ENCODE results near the gene UBE2F.
A peak's percentile ranks its signal among the peaks of the same experiment; 100 is the strongest.

UBE2F gene

DNA sequence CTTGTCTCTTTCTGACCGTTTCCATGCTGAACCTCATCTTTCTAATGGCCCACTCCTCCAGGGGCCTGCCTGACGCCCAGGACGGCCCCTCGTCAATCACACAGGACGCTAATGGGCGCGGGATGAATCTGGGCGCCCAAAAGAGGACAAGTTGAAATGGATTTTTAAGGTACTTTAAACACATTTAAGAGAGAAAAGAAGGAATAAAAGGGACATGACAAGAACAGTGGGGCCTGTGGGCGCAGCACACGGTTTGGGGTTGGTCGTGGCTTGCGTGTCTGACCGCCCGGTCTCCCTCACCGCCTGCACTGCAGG is 607 bp upstream of the UBE2F start:
- Histone ChIP-seq H4K5ac (ENCODE audit: low read length) (peak overlapping the region; percentile 39), H3K56ac (ENCODE audit: low read length) (peak overlapping the region; percentile 94), H3K4ac (ENCODE audit: low read depth, low read length) (no peak overlapping the region), H3K79me1 (ENCODE audit: low read length) (peaks cover 19% of the 10 kb centered on the region), H2BK15ac (replicated peaks; ENCODE audit: low read depth) (no peak overlapping the region), H3K27me3 (ENCODE audit: insufficient read depth, low read length, poor library complexity) (no peaks in the 10 kb centered on the region), H3K27ac (ENCODE audit: low read depth, low read length) (no peak overlapping the region), H2BK5ac (ENCODE audit: low read length) (no peak overlapping the region), H4K8ac (ENCODE audit: low read depth, low read length) (no peak overlapping the region), H3K79me2 (ENCODE audit: control insufficient read depth, insufficient read depth, low read length) (peaks cover 32% of the 10 kb centered on the region), H3K36me3 (ENCODE audit: control insufficient read depth, insufficient read depth, low read length) (no peaks in the 10 kb centered on the region), H2BK120ac (ENCODE audit: low read depth, low read length) (no peak overlapping the region), H3K18ac (ENCODE audit: low read length) (no peak overlapping the region), H3K9ac (ENCODE audit: low read length) (peak overlapping the region; percentile 89), H3K4me3 (ENCODE audit: low read length) (peak overlapping the region; percentile 73), H3K23ac (ENCODE audit: low read length) (peak overlapping the region; percentile 66), H3K4me1 (ENCODE audit: control insufficient read depth, low read depth, low read length) (peaks cover 4% of the 10 kb centered on the region), H3K4me2 (ENCODE audit: low read length) (peak overlapping the region; percentile 95), H2AK5ac (ENCODE audit: low read length) (no peak overlapping the region)
- DNase-seq = no peak
- no CpG with 5 or more reads among the region's 15 CpGs for WGBS (ENCODE audit: extremely low coverage, insufficient coverage, low lambda C conversion rate)

DNA sequence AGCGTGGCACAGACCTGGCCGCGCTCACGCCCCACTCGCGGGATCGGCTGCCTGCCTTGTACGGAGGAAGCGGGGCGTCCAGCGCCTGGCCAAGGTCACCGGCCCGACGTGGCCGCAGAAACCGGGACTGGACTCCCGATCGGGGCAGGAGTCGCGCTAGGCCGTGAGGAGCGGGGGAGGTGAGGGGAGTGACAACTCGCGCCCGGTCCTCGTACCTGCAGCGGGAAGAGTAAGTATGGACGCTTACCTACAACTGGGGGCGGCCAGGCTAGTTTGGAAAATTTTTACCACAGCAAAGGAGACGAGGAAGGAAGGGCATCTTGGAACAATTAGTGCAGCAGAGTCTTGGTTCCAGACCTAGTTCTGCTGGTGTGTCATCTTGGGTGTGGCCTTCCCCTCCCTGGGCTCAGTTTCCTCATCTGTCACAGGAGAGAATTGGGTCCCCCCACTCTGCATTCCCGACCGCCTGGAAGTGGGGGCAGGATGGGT is 693 bp downstream of the UBE2F start:
- peaks cover 21% of the 10 kb centered on the region for H3K79me1 ChIP-seq (ENCODE audit: low read length)
- H3K4ac ChIP-seq (ENCODE audit: low read depth, low read length) = peak overlapping the region; percentile 66
- no peak overlapping the region for H2BK5ac ChIP-seq (ENCODE audit: low read length)
- DNase-seq = no peak
- H3K18ac ChIP-seq (ENCODE audit: low read length) = peak overlapping the region; percentile 88
- peak overlapping the region; percentile 97 for H3K9ac ChIP-seq (ENCODE audit: low read length)
- H3K56ac ChIP-seq (ENCODE audit: low read length) = peak overlapping the region; percentile 95
- H2AK5ac ChIP-seq (ENCODE audit: low read length) = no peak overlapping the region
- peak overlapping the region; percentile 91 for H3K4me3 ChIP-seq (ENCODE audit: low read length)
- no peak overlapping the region for H2BK120ac ChIP-seq (ENCODE audit: low read depth, low read length)
- no peaks in the 10 kb centered on the region for H3K36me3 ChIP-seq (ENCODE audit: control insufficient read depth, insufficient read depth, low read length)
- H3K4me2 ChIP-seq (ENCODE audit: low read length) = peak overlapping the region; percentile 84
- peaks cover 37% of the 10 kb centered on the region for H3K79me2 ChIP-seq (ENCODE audit: control insufficient read depth, insufficient read depth, low read length)
- WGBS (ENCODE audit: extremely low coverage, insufficient coverage, low lambda C conversion rate) = no CpG with 5 or more reads among the region's 32 CpGs
- no peak overlapping the region for H4K5ac ChIP-seq (ENCODE audit: low read length)
- no peak overlapping the region for H2BK15ac ChIP-seq (replicated peaks; ENCODE audit: low read depth)
- no peak overlapping the region for H3K27ac ChIP-seq (ENCODE audit: low read depth, low read length)
- peaks cover 4% of the 10 kb centered on the region for H3K4me1 ChIP-seq (ENCODE audit: control insufficient read depth, low read depth, low read length)
- peak overlapping the region; percentile 68 for H4K8ac ChIP-seq (ENCODE audit: low read depth, low read length)
- no peak overlapping the region for H3K23ac ChIP-seq (ENCODE audit: low read length)
- H3K27me3 ChIP-seq (ENCODE audit: insufficient read depth, low read length, poor library complexity) = no peaks in the 10 kb centered on the region

DNA sequence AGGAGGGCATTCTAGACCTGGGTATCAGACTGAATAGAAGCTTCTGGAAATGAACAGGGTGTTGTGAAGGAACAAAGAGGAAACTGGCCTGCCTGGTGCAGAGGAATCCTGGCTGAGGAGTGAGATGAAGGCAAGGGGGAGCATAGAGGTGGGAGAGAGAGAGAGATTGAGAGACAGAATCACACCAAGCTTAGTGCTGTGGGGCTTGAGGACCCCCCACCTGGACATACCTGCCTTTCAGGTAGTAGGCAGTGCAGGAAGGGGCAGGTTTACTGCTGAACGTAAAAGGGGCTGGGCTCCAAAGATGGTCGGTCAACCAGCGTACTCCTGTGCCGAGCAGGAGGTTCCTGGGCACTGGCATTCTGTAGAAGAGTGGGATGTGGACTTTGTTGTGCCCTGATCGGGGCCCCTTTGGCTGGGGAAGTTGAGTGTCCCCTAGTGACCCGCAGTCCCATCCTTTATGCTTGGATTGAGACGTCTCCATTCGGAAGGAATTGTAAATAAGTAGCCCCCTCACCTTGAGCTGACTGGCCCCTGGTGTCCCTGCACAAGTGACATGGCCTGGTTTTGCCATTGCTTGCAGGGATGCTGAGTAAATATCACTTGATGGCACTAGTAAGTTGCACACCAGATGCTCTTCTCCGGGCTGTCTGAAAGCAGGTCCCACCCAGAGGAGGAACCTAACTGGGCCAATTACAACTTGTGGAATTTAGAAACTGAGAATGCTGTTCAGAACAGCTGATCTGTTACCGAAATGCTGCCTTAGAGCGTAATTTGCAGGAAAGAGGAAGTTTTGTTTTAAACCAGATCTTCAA is 1.4 kb downstream of the UBE2F start:
- H3K9ac ChIP-seq (ENCODE audit: low read length) = peak overlapping the region; percentile 97
- no peak overlapping the region for H2BK120ac ChIP-seq (ENCODE audit: low read depth, low read length)
- H2BK5ac ChIP-seq (ENCODE audit: low read length) = no peak overlapping the region
- no peak overlapping the region for H2AK5ac ChIP-seq (ENCODE audit: low read length)
- no peak overlapping the region for H3K27ac ChIP-seq (ENCODE audit: low read depth, low read length)
- no peak for DNase-seq
- H3K4me2 ChIP-seq (ENCODE audit: low read length) = peak overlapping the region; percentile 84
- peaks cover 37% of the 10 kb centered on the region for H3K79me2 ChIP-seq (ENCODE audit: control insufficient read depth, insufficient read depth, low read length)
- H3K4me3 ChIP-seq (ENCODE audit: low read length) = peak overlapping the region; percentile 91
- no peak overlapping the region for H2BK15ac ChIP-seq (replicated peaks; ENCODE audit: low read depth)
- H3K56ac ChIP-seq (ENCODE audit: low read length) = peak overlapping the region; percentile 95
- H3K18ac ChIP-seq (ENCODE audit: low read length) = no peak overlapping the region
- H3K36me3 ChIP-seq (ENCODE audit: control insufficient read depth, insufficient read depth, low read length) = no peaks in the 10 kb centered on the region
- H4K8ac ChIP-seq (ENCODE audit: low read depth, low read length) = no peak overlapping the region
- H4K5ac ChIP-seq (ENCODE audit: low read length) = no peak overlapping the region
- no peak overlapping the region for H3K4ac ChIP-seq (ENCODE audit: low read depth, low read length)
- H3K4me1 ChIP-seq (ENCODE audit: control insufficient read depth, low read depth, low read length) = peaks cover 4% of the 10 kb centered on the region
- H3K79me1 ChIP-seq (ENCODE audit: low read length) = peaks cover 21% of the 10 kb centered on the region
- no CpG with 5 or more reads among the region's 11 CpGs for WGBS (ENCODE audit: extremely low coverage, insufficient coverage, low lambda C conversion rate)
- no peak overlapping the region for H3K23ac ChIP-seq (ENCODE audit: low read length)
- H3K27me3 ChIP-seq (ENCODE audit: insufficient read depth, low read length, poor library complexity) = no peaks in the 10 kb centered on the region

DNA sequence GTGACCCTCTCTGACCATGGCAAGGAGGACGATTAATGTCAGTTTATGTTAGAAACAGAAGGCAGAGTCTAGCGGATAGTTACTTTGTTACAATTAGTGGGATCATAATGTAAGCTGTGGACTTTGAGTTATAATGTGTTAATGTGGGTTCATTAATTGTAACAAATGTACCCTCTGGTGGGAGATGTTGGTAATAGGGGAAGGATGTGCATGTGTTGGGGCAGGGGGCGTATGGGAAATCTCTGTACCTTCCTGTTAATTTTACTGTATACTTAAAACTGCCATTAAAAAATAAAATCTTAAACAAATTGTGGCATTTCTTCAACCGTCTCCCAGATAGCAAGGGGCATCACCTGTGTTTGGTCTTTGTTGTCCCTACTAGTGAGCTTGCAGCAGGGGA is 4.8 kb downstream of the UBE2F start:
- Histone ChIP-seq H3K4ac (ENCODE audit: low read depth, low read length) (no peak overlapping the region), H3K36me3 (ENCODE audit: control insufficient read depth, insufficient read depth, low read length) (no peaks in the 10 kb centered on the region), H4K8ac (ENCODE audit: low read depth, low read length) (no peak overlapping the region), H2AK5ac (ENCODE audit: low read length) (no peak overlapping the region), H3K4me3 (ENCODE audit: low read length) (no peak overlapping the region), H3K18ac (ENCODE audit: low read length) (no peak overlapping the region), H3K79me1 (ENCODE audit: low read length) (peaks cover 28% of the 10 kb centered on the region), H3K23ac (ENCODE audit: low read length) (no peak overlapping the region), H3K27ac (ENCODE audit: low read depth, low read length) (no peak overlapping the region), H3K4me2 (ENCODE audit: low read length) (no peak overlapping the region), H3K9ac (ENCODE audit: low read length) (no peak overlapping the region), H3K79me2 (ENCODE audit: control insufficient read depth, insufficient read depth, low read length) (peaks cover 39% of the 10 kb centered on the region), H2BK15ac (replicated peaks; ENCODE audit: low read depth) (no peak overlapping the region), H4K5ac (ENCODE audit: low read length) (no peak overlapping the region), H3K27me3 (ENCODE audit: insufficient read depth, low read length, poor library complexity) (no peaks in the 10 kb centered on the region), H3K4me1 (ENCODE audit: control insufficient read depth, low read depth, low read length) (peaks cover 4% of the 10 kb centered on the region), H2BK5ac (ENCODE audit: low read length) (no peak overlapping the region), H2BK120ac (ENCODE audit: low read depth, low read length) (no peak overlapping the region), H3K56ac (ENCODE audit: low read length) (no peak overlapping the region)
- no peak for DNase-seq
- WGBS (ENCODE audit: extremely low coverage, insufficient coverage, low lambda C conversion rate) = no CpG with 5 or more reads among the region's 4 CpGs

DNA sequence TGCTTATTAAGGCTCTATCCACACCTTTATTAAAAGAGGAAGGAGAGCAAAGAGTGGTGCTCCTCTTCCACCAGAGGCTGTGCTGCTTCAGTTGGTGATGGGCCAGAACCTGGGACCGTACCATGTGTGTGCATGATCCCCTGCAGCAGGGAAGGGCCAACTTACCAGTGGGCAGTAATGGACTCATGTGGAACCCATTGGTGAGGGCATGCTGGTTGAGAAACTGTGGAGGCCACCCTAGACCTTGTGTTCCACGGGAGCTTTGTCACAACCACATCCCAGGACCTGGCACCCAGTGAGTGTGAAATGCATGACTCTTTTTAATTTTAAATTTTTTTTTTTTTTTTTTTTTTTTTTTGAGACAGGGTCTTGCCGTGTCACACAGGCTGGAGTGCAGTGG is 5.4 kb downstream of the UBE2F start:
- H3K56ac ChIP-seq (ENCODE audit: low read length) = no peak overlapping the region
- H4K8ac ChIP-seq (ENCODE audit: low read depth, low read length) = no peak overlapping the region
- no peak overlapping the region for H3K4me3 ChIP-seq (ENCODE audit: low read length)
- H3K4me1 ChIP-seq (ENCODE audit: control insufficient read depth, low read depth, low read length) = peaks cover 4% of the 10 kb centered on the region
- no peaks in the 10 kb centered on the region for H3K27me3 ChIP-seq (ENCODE audit: insufficient read depth, low read length, poor library complexity)
- H3K4me2 ChIP-seq (ENCODE audit: low read length) = no peak overlapping the region
- no peak overlapping the region for H2BK120ac ChIP-seq (ENCODE audit: low read depth, low read length)
- no peaks in the 10 kb centered on the region for H3K36me3 ChIP-seq (ENCODE audit: control insufficient read depth, insufficient read depth, low read length)
- H3K79me1 ChIP-seq (ENCODE audit: low read length) = peaks cover 32% of the 10 kb centered on the region
- H3K23ac ChIP-seq (ENCODE audit: low read length) = no peak overlapping the region
- no peak overlapping the region for H3K4ac ChIP-seq (ENCODE audit: low read depth, low read length)
- no CpG with 5 or more reads among the region's 3 CpGs for WGBS (ENCODE audit: extremely low coverage, insufficient coverage, low lambda C conversion rate)
- H4K5ac ChIP-seq (ENCODE audit: low read length) = no peak overlapping the region
- no peak overlapping the region for H2AK5ac ChIP-seq (ENCODE audit: low read length)
- no peak overlapping the region for H3K27ac ChIP-seq (ENCODE audit: low read depth, low read length)
- peaks cover 40% of the 10 kb centered on the region for H3K79me2 ChIP-seq (ENCODE audit: control insufficient read depth, insufficient read depth, low read length)
- no peak overlapping the region for H3K9ac ChIP-seq (ENCODE audit: low read length)
- no peak overlapping the region for H2BK5ac ChIP-seq (ENCODE audit: low read length)
- H2BK15ac ChIP-seq (replicated peaks; ENCODE audit: low read depth) = no peak overlapping the region
- H3K18ac ChIP-seq (ENCODE audit: low read length) = no peak overlapping the region
- DNase-seq = no peak

DNA sequence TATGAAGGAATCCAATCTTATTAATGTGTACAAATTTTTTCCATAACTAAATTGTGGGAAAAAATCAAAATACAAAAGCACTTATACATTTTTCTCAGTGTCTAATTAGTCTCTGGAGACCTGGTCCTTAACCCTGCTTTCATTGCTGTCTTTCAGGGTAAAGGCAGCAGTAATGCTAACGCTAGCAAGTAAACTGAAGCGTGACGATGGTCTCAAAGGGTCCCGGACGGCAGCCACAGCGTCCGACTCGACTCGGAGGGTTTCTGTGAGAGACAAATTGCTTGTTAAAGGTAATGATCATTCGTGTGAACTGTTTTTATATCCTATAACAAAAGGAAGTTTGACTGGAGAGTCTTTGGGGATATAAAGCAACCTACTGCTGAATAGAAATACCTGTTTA is 6.1 kb downstream of the UBE2F start:
- Histone ChIP-seq H2BK5ac (ENCODE audit: low read length) (no peak overlapping the region), H3K4me3 (ENCODE audit: low read length) (no peak overlapping the region), H3K79me2 (ENCODE audit: control insufficient read depth, insufficient read depth, low read length) (peaks cover 36% of the 10 kb centered on the region), H3K79me1 (ENCODE audit: low read length) (peaks cover 31% of the 10 kb centered on the region), H2BK15ac (replicated peaks; ENCODE audit: low read depth) (no peak overlapping the region), H3K27me3 (ENCODE audit: insufficient read depth, low read length, poor library complexity) (no peaks in the 10 kb centered on the region), H2BK120ac (ENCODE audit: low read depth, low read length) (no peak overlapping the region), H2AK5ac (ENCODE audit: low read length) (no peak overlapping the region), H3K4me2 (ENCODE audit: low read length) (no peak overlapping the region), H3K18ac (ENCODE audit: low read length) (no peak overlapping the region), H4K5ac (ENCODE audit: low read length) (no peak overlapping the region), H3K4me1 (ENCODE audit: control insufficient read depth, low read depth, low read length) (peaks cover 1% of the 10 kb centered on the region), H3K23ac (ENCODE audit: low read length) (no peak overlapping the region), H3K27ac (ENCODE audit: low read depth, low read length) (no peak overlapping the region), H4K8ac (ENCODE audit: low read depth, low read length) (no peak overlapping the region), H3K9ac (ENCODE audit: low read length) (no peak overlapping the region), H3K36me3 (ENCODE audit: control insufficient read depth, insufficient read depth, low read length) (no peaks in the 10 kb centered on the region), H3K4ac (ENCODE audit: low read depth, low read length) (no peak overlapping the region), H3K56ac (ENCODE audit: low read length) (no peak overlapping the region)
- no CpG with 5 or more reads among the region's 10 CpGs for WGBS (ENCODE audit: extremely low coverage, insufficient coverage, low lambda C conversion rate)
- DNase-seq = no peak
